RCC 7860 (cell line): ENCODE measurements around the gene NPHP4.
A peak's percentile ranks its signal among the peaks of the same experiment; 100 is the strongest.

Source experiments
- DNase-seq: peaks from one replicate; pipeline ENCODE4 v3.0.0-alpha.2; 2015; ENCODE audit warnings: low spot score
- FAIRE-seq: peaks from 2 replicates; lab custom pipeline; 2012; peaks lifted over from hg19 to GRCh38; lab: Jason Lieb, UNC

The NPHP4 gene

DNA sequence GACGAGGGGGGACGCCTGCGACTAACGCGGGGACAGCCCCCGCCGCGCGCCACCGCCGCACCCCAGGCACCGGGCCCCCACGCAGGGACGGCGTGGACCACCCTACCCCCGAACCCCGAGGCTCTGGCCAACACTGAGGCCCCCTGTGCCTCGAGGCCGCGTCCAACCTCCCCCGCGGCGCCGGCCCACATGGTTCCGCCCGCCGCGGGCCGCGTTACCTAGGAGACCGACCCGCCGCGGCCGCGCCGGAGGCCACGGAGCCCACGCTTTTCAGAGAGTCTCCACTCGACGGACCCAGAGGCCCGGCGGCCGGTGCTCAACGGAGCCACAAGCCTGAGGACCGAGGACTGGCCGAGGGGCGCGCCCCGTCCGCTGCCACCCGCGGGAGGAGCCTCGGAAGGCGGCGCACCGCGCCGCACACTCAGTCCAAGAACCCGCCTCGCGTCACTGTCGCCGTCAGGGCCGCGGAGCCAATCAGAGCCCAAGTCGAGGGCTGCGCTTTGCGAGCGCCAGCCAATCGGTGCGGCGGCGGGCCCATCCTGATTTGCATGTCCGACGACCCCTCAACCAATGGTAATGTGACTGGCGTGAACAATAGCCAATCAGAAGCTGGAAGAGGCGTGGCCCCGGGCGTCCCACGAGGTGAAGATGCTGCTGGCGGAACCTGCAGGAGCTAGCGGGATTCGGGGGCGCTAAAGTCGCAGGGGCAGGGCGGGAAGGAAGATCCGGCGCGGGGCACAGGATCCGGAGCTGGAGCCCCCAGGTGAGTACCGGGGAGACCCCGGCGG lies at the start of gene NPHP4:
NPHP4 (minus strand) TSS at position 400 of the 788 bp plus-strand sequence. CDS start 6,136 bp downstream, outside the sequence.
- FAIRE-seq (peak; percentile 93), DNase-seq (peak; percentile 98)

DNA sequence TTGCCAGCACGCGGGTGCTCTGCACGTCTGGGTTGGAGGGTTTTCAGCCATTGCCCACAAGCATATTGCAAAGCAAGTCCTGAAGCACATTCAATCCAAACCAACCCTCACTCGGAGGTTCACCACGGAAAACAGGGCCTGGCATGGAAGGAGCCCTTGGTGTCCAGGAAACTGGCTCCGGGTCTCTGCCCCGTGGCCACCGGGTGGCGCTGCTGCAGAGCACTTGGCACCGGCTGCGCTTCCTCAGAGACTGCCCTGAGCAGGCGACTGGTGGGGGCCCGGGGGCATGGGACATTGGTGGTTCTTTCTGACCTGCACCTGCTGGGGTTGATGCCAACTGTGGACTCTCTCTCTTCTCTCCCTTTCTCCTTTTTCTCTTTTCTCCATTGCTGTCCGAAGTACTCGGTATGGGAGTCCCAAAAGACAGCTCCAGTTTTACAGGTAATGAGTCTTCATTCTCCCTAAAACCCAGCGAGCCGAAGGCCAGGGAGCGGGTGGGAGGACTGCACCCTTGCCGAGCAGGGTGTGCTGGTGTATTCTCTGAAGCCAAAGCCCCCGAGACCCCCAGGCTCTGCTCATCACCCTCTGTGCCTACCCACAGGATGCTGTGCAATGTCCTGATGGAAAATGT lies 49.3 kb upstream of the NPHP4 start:
- no peak for DNase-seq

DNA sequence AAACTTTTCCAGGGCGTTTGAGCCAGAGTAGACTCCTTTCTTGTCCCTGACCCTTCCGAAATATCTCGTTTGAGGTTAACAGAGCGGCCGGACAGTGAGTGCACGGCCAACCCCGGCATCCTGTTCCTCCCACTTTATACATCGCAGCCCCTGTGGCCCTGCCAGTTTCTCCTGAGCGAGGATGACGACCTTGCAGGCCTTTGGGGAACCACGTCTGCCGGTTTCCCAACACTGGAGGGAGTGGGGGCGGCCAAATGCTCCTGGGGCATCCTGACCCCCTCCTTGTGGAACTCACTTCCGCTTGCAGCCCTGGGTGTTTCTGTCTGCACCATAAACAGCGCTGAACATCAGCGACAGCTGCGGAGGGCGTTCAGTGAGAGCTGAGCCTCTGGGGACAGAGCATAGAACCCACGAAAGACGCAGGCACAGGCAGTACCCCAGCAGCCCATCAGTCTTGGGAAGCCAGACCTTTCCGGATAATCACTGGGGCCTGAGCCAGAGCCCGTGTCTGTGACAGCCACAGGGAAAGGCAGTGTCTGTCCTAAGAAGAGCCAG lies 48.7 kb upstream of the NPHP4 start:
- FAIRE-seq, result no peak
- DNase-seq, result no peak

More for the DNA sequence above, 49.3 kb upstream of the NPHP4 start:
- FAIRE-seq, result no peak

DNA sequence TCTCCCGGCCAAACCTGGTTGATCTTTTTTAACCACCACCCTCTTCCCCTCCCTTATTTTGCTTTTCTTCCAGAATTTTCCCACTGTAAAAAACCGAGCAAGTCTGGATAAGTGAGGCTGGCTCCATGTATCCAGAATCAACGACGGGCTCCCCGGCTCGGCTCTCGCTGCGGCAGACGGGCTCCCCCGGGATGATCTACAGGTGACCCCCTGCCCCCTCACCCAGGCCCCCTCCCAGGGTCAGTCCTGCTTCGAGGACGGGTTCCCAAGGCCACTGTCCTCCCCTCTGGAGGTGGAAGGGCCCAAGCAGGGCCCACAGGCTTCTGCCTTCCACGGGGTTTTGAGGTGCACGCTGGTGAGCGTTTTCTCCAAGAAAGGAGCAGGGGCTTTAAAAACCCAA lies 48.2 kb upstream of the NPHP4 start:
- DNase-seq (no peak), FAIRE-seq (no peak)

DNA sequence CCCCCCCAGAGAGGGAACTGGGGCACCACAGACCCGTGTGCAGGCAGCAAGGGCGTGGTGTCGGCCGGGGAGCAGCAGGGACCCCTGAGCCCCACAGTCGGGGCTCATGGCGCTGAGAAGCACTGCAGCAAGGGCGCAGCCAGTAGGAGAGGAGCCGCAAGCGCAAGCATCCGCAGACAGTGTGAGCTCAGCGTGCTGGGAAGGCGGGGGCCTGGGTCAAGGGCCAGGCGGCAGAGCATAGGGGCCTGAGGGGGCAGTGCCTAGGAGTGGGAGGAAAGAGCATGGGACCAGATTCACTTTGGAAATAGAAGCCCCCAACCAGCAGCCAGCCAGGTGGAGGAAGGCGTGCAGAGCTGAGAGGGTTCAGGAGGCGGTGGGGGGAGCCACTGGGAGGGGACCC lies 46.8 kb upstream of the NPHP4 start:
- no peak for FAIRE-seq
- no peak for DNase-seq

DNA sequence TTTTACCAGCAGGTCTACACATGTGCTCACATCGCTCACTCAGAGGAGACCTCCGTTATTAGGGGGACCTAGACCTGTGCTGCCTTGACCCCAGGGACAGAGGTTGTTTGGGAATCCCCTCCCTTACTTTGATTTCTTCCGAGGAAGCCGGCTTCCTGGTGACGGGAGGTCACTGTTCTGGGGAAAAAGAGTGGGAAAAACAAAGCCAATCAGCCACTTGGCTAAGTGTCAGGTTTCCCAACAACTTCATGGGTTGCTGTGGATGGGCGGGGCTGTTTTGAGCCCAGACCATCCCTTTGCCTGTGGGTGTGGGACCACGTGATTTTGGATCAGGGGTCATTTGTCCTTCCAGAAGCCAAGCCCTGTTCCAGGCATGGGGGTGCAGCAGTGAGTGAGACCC lies 46.4 kb upstream of the NPHP4 start:
- no peak for DNase-seq
- FAIRE-seq, result no peak

DNA sequence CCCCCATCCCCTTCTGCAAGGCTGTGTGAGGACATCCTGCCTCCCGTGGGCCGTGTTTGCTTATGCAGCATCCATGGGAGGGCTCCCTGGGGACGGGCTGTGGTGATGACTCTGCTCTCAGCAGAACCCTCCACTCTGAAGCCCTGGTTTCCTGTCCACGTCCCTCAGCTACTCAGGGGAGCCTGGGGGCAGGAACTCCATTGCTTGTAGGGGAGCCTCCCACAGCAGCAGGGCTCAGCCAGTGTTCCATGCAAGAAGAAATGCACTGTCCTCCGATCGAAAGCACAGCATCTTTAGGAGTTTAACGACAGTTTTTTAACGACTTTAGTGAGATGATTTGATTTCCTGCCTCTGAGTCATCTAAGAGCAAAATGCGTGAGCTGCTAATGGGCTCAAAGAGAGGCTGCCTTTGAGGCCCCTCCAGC lies 45.1 kb upstream of the NPHP4 start:
- peak; percentile 18 for DNase-seq
- no peak for FAIRE-seq

DNA sequence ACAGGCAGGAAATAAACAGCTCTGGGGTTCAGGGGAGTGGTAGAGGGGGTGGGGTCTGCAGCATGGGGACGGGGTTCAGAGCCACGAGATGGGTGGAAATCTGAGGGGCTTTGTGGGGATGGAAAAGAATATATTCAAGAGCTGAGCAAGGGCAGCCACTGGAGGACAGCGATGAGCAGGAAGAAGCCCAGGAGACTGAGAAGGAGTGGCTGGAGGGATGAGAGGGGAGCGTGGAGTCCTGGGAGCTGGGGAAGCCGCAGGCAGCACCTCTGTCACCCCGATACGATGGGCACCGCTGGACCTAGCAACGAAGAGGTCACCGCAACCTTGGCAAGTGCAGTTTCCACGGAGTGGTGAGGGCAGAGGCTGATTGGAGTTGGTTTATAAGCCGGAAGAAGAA lies 43.5 kb upstream of the NPHP4 start:
- FAIRE-seq (no peak), DNase-seq (no peak)

DNA sequence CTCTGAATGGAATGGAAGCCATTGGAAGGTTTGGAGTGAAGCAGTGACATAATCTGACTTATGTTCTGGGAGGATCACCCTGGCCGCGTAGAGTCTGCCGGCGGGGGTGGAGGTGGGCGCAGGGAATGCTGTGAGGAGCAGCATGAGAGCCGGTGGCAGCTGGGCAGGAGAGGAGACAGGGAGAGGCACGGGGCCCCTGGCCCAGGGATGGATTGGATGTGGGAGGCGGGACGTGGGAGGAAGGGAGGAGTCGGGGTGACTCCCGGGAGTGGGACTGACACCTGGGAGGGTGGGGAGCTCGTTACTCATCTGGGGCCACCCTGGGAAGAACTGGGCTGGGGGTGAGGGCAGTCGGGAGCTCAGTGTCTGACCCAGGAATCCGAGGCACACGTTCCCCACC lies 43.1 kb upstream of the NPHP4 start:
- DNase-seq (no peak), FAIRE-seq (no peak)

DNA sequence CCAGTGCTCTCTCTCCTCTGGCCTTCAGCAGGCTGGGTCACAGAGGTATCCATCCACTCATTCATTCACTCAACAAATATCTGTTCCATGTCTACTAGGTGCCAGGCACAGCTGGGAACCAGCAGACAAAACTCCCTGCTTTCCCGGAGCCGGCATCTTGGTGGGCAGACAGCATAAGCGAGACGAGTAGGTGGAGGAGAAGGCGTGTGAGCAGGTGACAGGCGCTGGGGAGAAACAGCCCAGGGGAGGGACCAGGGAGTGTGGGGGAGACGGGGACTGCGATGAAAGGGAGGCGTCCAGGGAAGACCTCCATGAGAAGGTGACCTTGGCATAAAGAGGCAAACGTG lies 42.5 kb upstream of the NPHP4 start:
- DNase-seq, result no peak
- FAIRE-seq, result no peak

DNA sequence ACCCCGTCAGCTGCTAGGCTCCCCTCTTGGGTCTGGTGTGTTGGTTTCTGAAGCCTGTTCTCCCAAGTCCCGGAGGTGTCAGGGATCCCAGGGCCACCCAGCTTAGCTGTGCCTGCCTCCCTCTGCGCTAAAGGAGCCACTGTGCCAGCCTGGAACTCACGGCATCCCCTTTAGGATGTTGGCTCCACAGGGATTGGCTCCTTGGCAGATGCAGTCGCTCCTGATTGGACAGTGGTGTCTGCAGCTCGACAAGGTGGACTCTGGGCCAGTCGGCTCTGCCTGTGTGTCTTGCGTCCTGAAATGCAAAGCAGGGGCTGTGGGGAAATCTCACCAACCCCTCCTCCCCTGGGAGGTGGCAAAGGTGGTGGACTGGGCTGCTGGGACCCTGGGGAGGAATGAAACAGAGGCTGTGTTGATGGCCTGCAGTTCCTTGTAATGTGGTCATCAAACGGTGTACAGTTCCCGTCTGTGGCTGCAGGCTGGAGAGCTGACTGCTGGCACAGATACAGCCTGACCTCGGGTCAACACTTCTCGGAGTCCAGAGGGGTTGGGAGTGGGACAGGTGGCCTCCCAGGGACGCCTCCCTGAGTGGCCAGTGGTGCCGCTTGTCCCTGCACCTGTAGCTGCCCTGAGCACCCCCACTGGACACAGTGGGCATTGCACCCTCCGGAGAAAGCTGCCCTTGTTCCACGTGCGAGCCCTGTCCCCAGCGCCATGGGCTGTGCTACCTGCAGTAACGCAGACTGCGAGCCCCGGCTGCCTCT lies 41.9 kb upstream of the NPHP4 start:
- no peak for DNase-seq
- FAIRE-seq, result no peak

DNA sequence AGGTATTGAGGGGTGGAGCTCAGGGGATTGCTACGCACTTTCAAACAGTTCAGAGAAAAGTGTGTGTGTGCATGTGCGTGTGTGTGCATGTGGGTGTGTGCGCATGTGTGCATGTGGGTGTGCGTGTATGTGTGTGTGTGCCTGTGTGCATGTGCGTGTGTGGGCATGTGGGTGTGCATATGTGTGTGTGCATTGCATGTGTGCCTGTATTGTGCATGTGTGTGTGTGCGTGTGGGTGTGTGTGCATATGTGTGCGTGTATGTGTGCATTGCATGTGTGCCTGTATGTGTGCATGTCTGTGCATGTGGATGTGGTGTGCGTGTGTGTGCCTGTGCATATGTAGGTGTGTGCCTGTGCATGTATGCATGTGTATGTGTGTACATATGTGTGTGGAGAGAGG lies 40.9 kb upstream of the NPHP4 start:
- no peak for DNase-seq

DNA sequence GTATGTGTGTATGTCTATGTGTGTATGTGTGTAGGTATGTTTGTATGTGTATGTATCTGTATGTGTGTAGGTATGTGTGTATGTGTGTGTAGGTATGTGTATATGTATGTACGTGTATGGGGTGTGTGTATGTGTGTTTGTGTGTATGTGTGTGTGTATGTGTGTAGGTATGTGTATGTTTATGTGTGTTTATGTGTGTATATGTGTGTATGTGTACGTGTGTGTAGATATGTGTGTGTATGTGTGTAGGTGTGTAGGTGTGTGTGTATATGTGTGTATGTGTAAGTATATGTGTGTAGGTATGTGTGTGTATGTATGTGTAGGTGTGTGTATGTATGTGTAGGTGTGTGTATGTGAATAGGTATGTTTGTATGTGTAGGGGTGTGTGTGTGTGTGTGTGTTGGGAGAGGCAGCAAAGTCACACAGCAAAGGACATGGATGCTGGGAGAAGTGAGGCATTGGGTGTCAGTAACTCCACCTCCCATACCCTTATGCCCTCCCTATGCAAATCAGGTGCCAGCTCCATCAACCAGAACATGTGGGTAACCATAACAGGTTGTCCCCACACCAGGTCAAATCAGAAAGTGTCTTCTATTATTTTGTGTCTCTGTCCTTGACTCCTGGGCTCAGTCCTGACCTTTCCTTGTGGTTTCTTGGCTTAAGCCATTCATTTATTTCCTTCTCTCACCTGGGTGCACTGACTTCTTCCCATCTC lies 38.5 kb upstream of the NPHP4 start:
- DNase-seq (no peak), FAIRE-seq (no peak)

More for the DNA sequence above, 40.9 kb upstream of the NPHP4 start:
- FAIRE-seq, result no peak

DNA sequence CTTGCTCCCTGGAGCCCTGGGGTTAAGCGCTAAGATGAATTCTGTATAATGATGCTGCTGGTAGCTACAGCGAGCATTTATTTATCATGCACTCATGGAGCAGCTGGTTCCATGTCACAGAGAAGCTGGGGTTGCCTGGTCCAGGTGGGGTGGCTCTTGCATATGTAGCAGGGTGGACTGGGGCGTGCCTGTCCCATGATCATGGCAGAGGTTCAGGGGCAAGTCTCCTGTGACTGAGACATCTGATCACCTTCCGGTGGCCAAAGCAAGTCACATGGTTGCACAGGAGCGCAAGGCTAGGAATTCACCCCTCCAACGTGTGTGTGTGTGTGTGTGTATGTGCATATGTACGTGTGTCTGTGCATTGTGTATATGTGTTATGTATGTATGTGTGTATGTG lies 37.9 kb upstream of the NPHP4 start:
- no peak for DNase-seq
- no peak for FAIRE-seq

DNA sequence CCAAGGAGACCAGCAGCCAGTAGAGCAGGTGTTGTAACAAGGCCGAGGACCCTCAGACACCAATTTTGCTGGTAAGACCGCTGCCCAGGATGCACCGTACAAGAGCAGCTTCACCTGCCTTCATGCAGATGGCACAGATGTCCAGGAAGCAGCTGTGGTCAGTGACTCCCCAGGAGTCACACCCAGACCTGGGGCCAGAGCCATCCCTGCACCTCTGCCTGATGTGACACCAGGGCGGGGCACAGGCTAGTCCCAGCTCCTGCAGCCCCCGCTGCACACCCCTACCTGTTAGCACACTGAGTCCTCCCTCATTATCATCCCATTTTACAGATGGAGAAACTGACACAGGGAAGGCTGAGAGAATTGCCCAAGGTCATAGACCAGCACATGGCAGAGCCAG lies 37.1 kb upstream of the NPHP4 start:
- DNase-seq (no peak), FAIRE-seq (no peak)

DNA sequence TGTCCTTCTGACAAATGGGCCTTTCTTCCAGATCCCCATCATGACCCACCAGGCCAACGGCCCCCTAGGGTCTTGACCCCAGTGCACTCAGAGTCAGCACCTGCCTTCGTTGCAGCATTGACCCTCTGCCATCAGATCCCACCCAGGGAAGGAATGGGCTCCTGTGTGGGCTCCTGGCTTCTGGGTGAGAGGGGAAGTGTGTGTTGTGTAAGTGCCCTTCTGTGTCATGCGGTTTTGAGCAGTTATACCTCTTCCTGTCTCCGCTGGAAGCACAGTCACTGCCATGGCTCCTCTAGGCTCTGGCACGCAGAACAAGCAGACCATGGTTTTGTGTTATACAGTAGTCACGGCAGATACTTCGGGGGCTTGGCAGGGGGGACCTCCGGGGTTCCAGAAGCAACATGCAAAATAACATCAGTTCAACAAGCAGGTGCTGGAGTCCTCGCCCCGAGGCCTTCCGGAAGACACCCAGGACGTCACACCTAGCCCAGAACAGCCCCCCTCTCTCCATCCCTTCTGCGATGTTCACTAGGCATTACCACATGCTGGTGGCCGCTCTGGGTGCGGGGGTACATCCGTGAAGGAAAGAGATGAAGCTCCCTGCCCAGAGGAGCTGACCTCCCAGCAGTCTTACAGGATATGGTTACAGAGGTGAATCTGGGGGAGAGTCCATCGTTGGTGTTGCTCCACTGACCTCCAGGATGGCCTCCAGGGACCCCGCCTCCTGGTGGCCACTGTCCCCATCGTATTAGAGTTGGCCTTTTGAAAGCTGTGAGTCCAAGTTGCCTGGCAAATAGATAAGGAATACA lies 36.0 kb upstream of the NPHP4 start:
- DNase-seq (no peak), FAIRE-seq (no peak)

DNA sequence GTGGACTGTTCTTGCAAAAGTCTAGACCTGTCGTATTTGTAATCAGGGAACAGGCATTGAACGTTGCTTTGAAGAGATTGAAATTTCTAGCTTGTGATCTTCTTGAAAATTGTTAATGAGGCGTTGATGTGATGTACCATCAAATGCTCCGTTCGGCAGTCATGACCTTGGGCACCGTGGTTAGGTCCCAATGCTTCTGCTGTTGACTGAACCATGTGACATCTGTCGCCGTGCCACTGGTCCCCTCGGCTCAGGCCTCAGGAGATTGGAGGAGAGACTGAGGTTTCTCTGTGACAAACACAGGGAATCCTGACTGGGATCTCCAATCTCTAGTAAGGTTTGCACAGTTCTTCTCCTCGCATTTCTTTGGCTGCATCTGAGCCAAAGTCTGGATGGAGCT lies 35.4 kb upstream of the NPHP4 start:
- DNase-seq (no peak), FAIRE-seq (no peak)

DNA sequence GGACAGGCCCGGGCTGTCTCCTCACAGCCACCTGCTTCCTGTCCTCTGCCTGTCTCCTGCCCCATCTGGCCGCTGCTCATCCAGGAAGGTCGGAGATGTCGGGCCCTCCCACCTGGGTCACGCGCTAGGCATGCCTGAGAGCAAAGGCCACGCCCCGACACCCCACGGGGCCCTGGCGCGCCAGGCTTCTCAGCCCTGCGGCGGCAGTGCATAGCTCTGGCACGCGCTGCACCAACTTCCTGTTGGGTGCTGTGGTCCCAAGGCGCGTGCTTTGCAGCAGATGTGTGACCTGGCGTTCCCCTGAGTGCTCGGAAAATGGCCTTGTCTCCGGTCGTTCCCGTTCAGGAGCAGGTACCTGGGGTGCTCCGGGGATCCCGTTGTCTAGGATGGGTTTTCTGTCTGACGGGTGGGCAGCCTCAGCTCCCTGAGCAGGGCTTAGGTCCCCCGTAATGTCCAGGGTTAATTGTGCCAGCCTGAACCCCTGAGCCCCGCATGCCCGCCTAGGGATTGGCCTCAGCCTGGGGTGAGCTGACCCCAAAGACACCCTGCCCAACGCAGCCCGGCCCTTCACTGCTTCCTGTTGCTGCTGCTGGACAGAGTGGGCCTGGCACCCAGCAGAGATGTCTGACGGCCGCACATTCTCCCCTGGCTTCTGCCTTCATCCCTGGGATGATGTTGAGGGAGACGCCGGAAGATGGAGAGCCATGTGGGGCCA lies 34.0 kb upstream of the NPHP4 start:
- no peak for FAIRE-seq
- DNase-seq, result peak; percentile 40

DNA sequence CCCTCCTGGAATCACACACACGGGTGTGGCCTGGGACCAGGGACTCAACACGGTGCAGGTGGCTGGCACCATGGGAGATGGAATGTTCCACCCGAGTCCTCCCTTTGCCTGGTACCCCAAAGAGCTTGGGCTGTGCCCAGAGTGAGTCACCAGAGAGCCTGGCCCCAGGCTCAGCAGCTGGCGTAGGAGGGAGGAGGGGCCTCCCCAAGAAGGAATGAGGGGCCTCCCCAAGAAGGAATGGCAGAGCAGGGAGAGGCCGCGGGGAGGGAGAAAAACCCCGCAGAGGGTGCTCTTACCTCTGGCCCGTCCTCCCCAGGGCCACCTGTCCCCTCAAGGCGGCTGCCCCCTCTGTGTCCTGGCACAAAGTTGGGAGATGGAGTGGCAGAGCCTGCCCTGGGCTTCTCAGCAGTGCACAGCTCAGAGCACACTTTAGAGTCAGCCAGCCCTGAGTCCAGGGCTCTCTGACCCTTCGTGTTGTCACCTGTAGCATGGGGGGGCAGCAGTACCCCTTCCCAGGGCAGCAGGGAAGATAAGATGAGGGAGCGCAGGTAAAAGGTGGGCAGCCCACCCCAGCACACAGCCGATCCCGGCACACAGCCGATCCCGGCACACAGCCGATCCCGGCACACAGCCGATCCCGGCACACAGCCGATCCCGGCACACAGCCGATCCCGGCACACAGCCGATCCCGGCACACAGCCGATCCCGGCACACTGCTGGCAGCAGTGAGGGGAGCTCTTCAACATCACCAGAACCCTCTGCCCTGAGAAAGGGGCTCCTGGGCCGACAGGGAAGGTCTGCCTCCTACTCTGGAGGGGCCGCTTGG lies 33.3 kb upstream of the NPHP4 start:
- DNase-seq (no peak), FAIRE-seq (no peak)
